Vagina (tissue), 2 donors: Measurements from ENCODE around the gene ATG9B. TPM values are rescaled to one million over a fixed set of nuclear protein-coding genes. Genes with fewer than 3 reads are reported as not detected.
"Not testable (repeated sequence)": the region's sequence is repeated elsewhere in the genome, so short reads cannot be mapped to it uniquely, and the experiment has no call there.

Experiments
- DNase-seq, 2 donors: peaks; one replicate each; pipeline ENCODE4 v3.0.0-alpha.2; 2017; ENCODE audit errors: extremely low spot score in 2 of 2
- H3K27ac ChIP-seq: fragments of 200-600 bp; sonication (generic); one replicate; pipeline ENCODE4 v1.5.1; 2019
- H3K27me3 ChIP-seq: fragments of 200-600 bp; sonication (generic); one replicate; pipeline ENCODE4 v1.5.1; 2019
- H3K36me3 ChIP-seq, 2 donors: fragments of 200-600 bp; sonication (generic); one replicate each; pipeline ENCODE4 v1.5.1; 2017 to 2019
- H3K4me1 ChIP-seq: fragments of 200-600 bp; sonication (generic); one replicate; pipeline ENCODE4 v1.5.1; 2019
- H3K4me3 ChIP-seq, 2 donors: fragments of 200-600 bp; sonication (generic); 1 replicate in 1 of 2; 2 replicates in 1 of 2; pipeline ENCODE4 v1.5.1; 2016 to 2019
- H3K9me3 ChIP-seq: fragments of 200-600 bp; sonication (generic); one replicate; pipeline ENCODE4 v1.5.1; 2019
- POLR2A ChIP-seq, 2 donors: fragments of 450-650 bp; IDR thresholded peaks; one replicate each; pipeline ENCODE4 v1.6.1; 2017; ENCODE audit warnings: antibody characterized with exemption in 2 of 2, mild to moderate bottlenecking in 2 of 2, moderate library complexity in 2 of 2
- POLR2AphosphoS5 ChIP-seq, 2 donors: sonication (generic); formaldehyde crosslinking; IDR thresholded peaks; one replicate each; pipeline ENCODE4 v1.9.0; 2017; ENCODE audit warnings: antibody characterized with exemption in 2 of 2, mild to moderate bottlenecking in 2 of 2, low read depth in 1 of 2; ENCODE audit not compliant: insufficient read depth in 1 of 2
- intact Hi-C: fragments of 100-400 bp; cut with DNase I; formaldehyde crosslinking; loops from one replicate; pipeline ENCODE4 v1.15.1; 2023
- total RNA-seq: library from RNA; depleted of rRNA; stranded (reverse); fragments of >200 nt; gene quantifications from one replicate; pipeline ENCODE4 v1.2.3, GENCODE V29; 2016
- TF ChIP-seq, protein P1 (sequence below), 3 experiments: fragments of 450-650 bp in 2 of 3; fragments of 200-600 bp in 1 of 3; sonication (generic) in 1 of 3; IDR thresholded peaks; one replicate each; pipeline ENCODE4 v1.5.1; 2017 to 2019; ENCODE audit warnings: antibody characterized with exemption in 3 of 3, mild to moderate bottlenecking in 2 of 3, moderate library complexity in 2 of 3

The ATG9B gene
- total RNA-seq, 1 donor from 2014 or later, result 34.1 TPM

GRCh38 chr7:151013733-151014497, 10.4 kb downstream of the ATG9B start:
- Histone ChIP-seq H3K4me3 (peak overlapping the region; percentile 30 to 31), H3K27me3 (no peaks in the 10 kb centered on the region), H3K4me1 (peaks cover 48% of the 10 kb centered on the region), H3K9me3 (no peaks in the 10 kb centered on the region), H3K27ac (no peak overlapping the region), H3K36me3 (no peaks in the 10 kb centered on the region)
- intact Hi-C loops, result no loop called here
- TF ChIP-seq, protein P1, sequence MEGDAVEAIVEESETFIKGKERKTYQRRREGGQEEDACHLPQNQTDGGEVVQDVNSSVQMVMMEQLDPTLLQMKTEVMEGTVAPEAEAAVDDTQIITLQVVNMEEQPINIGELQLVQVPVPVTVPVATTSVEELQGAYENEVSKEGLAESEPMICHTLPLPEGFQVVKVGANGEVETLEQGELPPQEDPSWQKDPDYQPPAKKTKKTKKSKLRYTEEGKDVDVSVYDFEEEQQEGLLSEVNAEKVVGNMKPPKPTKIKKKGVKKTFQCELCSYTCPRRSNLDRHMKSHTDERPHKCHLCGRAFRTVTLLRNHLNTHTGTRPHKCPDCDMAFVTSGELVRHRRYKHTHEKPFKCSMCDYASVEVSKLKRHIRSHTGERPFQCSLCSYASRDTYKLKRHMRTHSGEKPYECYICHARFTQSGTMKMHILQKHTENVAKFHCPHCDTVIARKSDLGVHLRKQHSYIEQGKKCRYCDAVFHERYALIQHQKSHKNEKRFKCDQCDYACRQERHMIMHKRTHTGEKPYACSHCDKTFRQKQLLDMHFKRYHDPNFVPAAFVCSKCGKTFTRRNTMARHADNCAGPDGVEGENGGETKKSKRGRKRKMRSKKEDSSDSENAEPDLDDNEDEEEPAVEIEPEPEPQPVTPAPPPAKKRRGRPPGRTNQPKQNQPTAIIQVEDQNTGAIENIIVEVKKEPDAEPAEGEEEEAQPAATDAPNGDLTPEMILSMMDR (IDR thresholded peaks at IDR 0.05), result no peak
- TF ChIP-seq POLR2AphosphoS5 (IDR thresholded peaks at IDR 0.05; ENCODE audit: insufficient read depth in 1 of 2, low read depth in 1 of 2) (peak in 1 of 2 donors; percentile 45), POLR2A (IDR thresholded peaks at IDR 0.05) (no peak)
- no peak for DNase-seq

DNA sequence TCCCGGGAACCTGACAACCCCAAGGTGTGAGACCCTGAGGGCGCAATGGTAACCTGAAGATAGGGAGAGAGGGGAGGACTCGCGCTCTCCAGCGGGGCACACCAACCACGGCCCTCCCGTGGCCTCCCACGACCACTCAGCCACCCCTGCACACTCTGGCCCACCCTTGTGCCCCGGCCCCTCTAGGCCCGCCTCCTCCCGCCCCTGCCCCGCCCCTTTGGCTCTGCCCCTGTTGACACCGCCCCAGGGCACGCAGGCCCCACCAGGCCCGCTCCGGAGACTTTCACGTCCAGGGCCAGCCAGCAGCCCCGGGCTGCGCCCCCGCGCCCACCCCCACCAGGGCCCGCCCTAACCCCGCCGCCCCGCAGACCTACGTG, 10.9 kb downstream of the ATG9B start:
- H3K27ac ChIP-seq, result no peak overlapping the region
- H3K27me3 ChIP-seq, result no peaks in the 10 kb centered on the region
- intact Hi-C loops, result no loop called here
- H3K9me3 ChIP-seq, result no peaks in the 10 kb centered on the region
- peaks cover 50% of the 10 kb centered on the region for H3K4me1 ChIP-seq
- TF ChIP-seq POLR2A (IDR thresholded peaks at IDR 0.05), result no peak
- TF ChIP-seq, protein P1 (IDR thresholded peaks at IDR 0.05), result no peak
- no peak for TF ChIP-seq POLR2AphosphoS5 (IDR thresholded peaks at IDR 0.05; ENCODE audit: insufficient read depth in 1 of 2, low read depth in 1 of 2)
- DNase-seq, result no peak
- no peaks in the 10 kb centered on the region for H3K36me3 ChIP-seq
- H3K4me3 ChIP-seq, result peak overlapping the region; percentile 30 to 31

DNA sequence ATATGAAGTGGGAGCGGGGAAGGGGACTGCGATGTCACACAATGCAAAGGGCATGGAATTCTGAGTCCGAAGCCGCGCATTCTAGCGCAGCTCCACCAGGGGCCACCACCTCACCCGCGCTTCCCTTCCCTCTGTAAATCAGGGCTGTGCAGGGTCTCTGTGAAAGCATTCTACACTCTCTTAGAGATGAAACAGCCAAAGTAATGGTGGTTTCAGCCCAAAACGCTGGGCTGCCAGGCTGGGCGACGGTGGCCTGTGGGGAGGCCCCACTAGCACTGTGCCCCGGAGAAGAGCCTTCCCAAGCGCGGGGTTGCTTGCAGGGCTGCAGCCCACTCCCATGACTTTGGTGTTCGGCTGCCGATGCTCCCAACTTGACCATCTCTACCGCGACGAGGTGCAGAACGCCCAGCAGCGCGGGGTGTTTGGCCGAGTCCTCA, 11.4 kb downstream of the ATG9B start:
- intact Hi-C loops, result no loop called here
- TF ChIP-seq, protein P1 (IDR thresholded peaks at IDR 0.05), result peak in 2 of 3 experiments; percentile 20 to 26
- no peak for TF ChIP-seq POLR2AphosphoS5 (IDR thresholded peaks at IDR 0.05; ENCODE audit: insufficient read depth in 1 of 2, low read depth in 1 of 2)
- no peak for TF ChIP-seq POLR2A (IDR thresholded peaks at IDR 0.05)
- no peak for DNase-seq

GRCh38 chr7:151012031-151012692, 12.1 kb downstream of the ATG9B start:
- Histone ChIP-seq H3K27me3 (no peaks in the 10 kb centered on the region), H3K9me3 (no peaks in the 10 kb centered on the region), H3K4me3 (no peak overlapping the region), H3K27ac (no peak overlapping the region), H3K36me3 (no peaks in the 10 kb centered on the region), H3K4me1 (peaks cover 48% of the 10 kb centered on the region)
- no peak for TF ChIP-seq POLR2AphosphoS5 (IDR thresholded peaks at IDR 0.05; ENCODE audit: insufficient read depth in 1 of 2, low read depth in 1 of 2)
- TF ChIP-seq, protein P1 (IDR thresholded peaks at IDR 0.05), result no peak
- no peak for TF ChIP-seq POLR2A (IDR thresholded peaks at IDR 0.05)
- intact Hi-C loops, result no loop called here
- no peak for DNase-seq

More for the DNA sequence above, 11.4 kb downstream of the ATG9B start:
- H3K4me1 ChIP-seq, result peaks cover 48% of the 10 kb centered on the region
- no peak overlapping the region for H3K27ac ChIP-seq
- H3K27me3 ChIP-seq, result no peaks in the 10 kb centered on the region
- no peaks in the 10 kb centered on the region for H3K9me3 ChIP-seq
- peak overlapping the region; percentile 30 to 31 for H3K4me3 ChIP-seq
- no peaks in the 10 kb centered on the region for H3K36me3 ChIP-seq

DNA sequence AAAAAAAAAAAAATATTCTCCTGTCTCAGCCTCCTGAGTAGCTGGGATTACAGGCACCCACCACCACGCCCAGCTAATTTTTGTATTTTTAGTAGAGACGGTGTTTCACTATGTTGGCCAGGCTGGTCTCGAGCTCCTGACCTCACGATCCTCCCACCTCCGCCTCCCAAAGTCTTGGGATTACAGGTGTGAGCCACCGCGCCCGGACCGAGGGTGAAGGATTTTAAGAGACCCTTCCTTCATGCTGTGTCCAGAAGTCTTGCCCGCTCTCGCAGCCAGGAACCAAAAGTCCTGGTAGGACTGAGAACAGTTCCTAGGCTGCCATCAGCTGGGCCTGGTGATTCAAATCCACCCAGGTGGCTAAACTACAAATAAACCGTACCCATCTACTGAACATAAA, 12.7 kb downstream of the ATG9B start:
- peaks cover 48% of the 10 kb centered on the region for H3K4me1 ChIP-seq
- H3K36me3 ChIP-seq, H3K9me3 ChIP-seq, DNase-seq, intact Hi-C loops, H3K27ac ChIP-seq, H3K27me3 ChIP-seq, H3K4me3 ChIP-seq: not testable (repeated sequence)
